WTC11 (cell line): ENCODE results near the gene SLC25A23. TPM values are rescaled to one million over a fixed set of nuclear protein-coding genes. Genes with fewer than 3 reads are reported as not detected.

Experiments used
- ATAC-seq: fragments of 200-7000 bp; cut with Tn5 transposase; 2 replicates; pipeline ENCODE4 v1.10.0; 2021; ENCODE audit warnings: mild to moderate bottlenecking, moderate library complexity
- CTCF ChIA-PET: fragments of 300-600 bp; sonication (Branson Sonifier 250); formaldehyde crosslinking; loops from one replicate; lab custom pipeline; 2021; ENCODE audit warnings: antibody characterized with exemption; lab: Charles Lee
- POLR2A ChIA-PET: fragments of 350-600 bp; sonication (Branson Sonifier 250); formaldehyde crosslinking; loops from one replicate; lab custom pipeline; 2021; ENCODE audit warnings: antibody characterized with exemption; lab: Charles Lee
- DNase-seq: peaks from one replicate; pipeline ENCODE4 v3.0.0; 2021; ENCODE audit warnings: low spot score
- H3K27ac Mint-ChIP-seq: 2 replicates; pipeline ENCODE4 v1.8.0; 2021; ENCODE audit warnings: mixed read lengths
- H3K27me3 Mint-ChIP-seq: 2 replicates; pipeline ENCODE4 v1.8.0; 2021; ENCODE audit warnings: low read depth, mild to moderate bottlenecking, moderate library complexity, mixed read lengths
- H3K36me3 Mint-ChIP-seq: 2 replicates; pipeline ENCODE4 v1.8.0; 2021; ENCODE audit warnings: mixed read lengths
- H3K4me1 Mint-ChIP-seq: 2 replicates; pipeline ENCODE4 v1.8.0; 2022; ENCODE audit warnings: mixed read lengths
- H3K4me3 Mint-ChIP-seq: 2 replicates; pipeline ENCODE4 v1.8.0; 2021; ENCODE audit warnings: mild to moderate bottlenecking, moderate library complexity, mixed read lengths
- H3K9me3 Mint-ChIP-seq: 2 replicates; pipeline ENCODE4 v1.8.0; 2021; ENCODE audit warnings: mixed read lengths
- ATF2 ChIP-seq: sonication (generic); formaldehyde crosslinking; IDR thresholded peaks from 2 replicates; pipeline ENCODE4 v1.8.1; 2022; ENCODE audit warnings: low read depth, missing genetic modification reagents, borderline replicate concordance
- CREM ChIP-seq: sonication (generic); formaldehyde crosslinking; IDR thresholded peaks from 2 replicates; pipeline ENCODE4 v1.8.1; 2022; ENCODE audit warnings: mild to moderate bottlenecking, missing genetic modification reagents, moderate library complexity
- E2F4 ChIP-seq: sonication (generic); formaldehyde crosslinking; IDR thresholded peaks from 2 replicates; pipeline ENCODE4 v1.8.1; 2022; ENCODE audit warnings: low read depth, mild to moderate bottlenecking, moderate library complexity, missing genetic modification reagents, borderline replicate concordance
- E2F5 ChIP-seq: sonication (generic); formaldehyde crosslinking; IDR thresholded peaks from 2 replicates; pipeline ENCODE4 v1.8.1; 2022; ENCODE audit warnings: mild to moderate bottlenecking, moderate library complexity, missing genetic modification reagents
- ESRRA ChIP-seq: sonication (generic); formaldehyde crosslinking; IDR thresholded peaks from 2 replicates; pipeline ENCODE4 v1.8.1; 2022; ENCODE audit warnings: mild to moderate bottlenecking, missing genetic modification reagents, borderline replicate concordance
- ETV6 ChIP-seq: sonication (generic); formaldehyde crosslinking; IDR thresholded peaks from 2 replicates; pipeline ENCODE4 v1.8.1; 2022; ENCODE audit warnings: mild to moderate bottlenecking, missing genetic modification reagents
- FOXK1 ChIP-seq: sonication (generic); formaldehyde crosslinking; IDR thresholded peaks from 2 replicates; pipeline ENCODE4 v1.8.0; 2022; ENCODE audit warnings: mild to moderate bottlenecking, moderate library complexity, missing genetic modification reagents
- GRHL2 ChIP-seq: fragments of 250-450 bp; sonication (Bioruptor Pico); IDR thresholded peaks from 2 replicates; pipeline ENCODE4 v1.8.0; 2022; ENCODE audit warnings: mild to moderate bottlenecking, moderate library complexity; ENCODE audit not compliant: insufficient replicate concordance, severe bottlenecking
- HMGXB4 ChIP-seq: sonication (generic); formaldehyde crosslinking; IDR thresholded peaks from 2 replicates; pipeline ENCODE4 v1.8.1; 2023; ENCODE audit warnings: mild to moderate bottlenecking, moderate library complexity, missing genetic modification reagents
- MYBL2 ChIP-seq: sonication (generic); formaldehyde crosslinking; IDR thresholded peaks from 2 replicates; pipeline ENCODE4 v1.8.1; 2023; ENCODE audit warnings: mild to moderate bottlenecking, moderate library complexity, missing genetic modification reagents
- NR2C2 ChIP-seq: sonication (generic); formaldehyde crosslinking; IDR thresholded peaks from 2 replicates; pipeline ENCODE4 v1.8.0; 2022; ENCODE audit warnings: mild to moderate bottlenecking, missing genetic modification reagents
- SMAD3 ChIP-seq: sonication (generic); formaldehyde crosslinking; IDR thresholded peaks from 2 replicates; pipeline ENCODE4 v1.8.0; 2022; ENCODE audit warnings: missing genetic modification reagents, mild to moderate bottlenecking, borderline replicate concordance
- SOX15 ChIP-seq: fragments of 250-450 bp; sonication (Bioruptor Pico); IDR thresholded peaks from 2 replicates; pipeline ENCODE4 v1.9.0; 2021; ENCODE audit warnings: mild to moderate bottlenecking
- TCF7 ChIP-seq: sonication (generic); formaldehyde crosslinking; IDR thresholded peaks from 2 replicates; pipeline ENCODE4 v1.8.0; 2022; ENCODE audit warnings: mild to moderate bottlenecking, low read depth, missing genetic modification reagents, moderate library complexity
- TEAD1 ChIP-seq: sonication (generic); formaldehyde crosslinking; IDR thresholded peaks from 2 replicates; pipeline ENCODE4 v1.8.0; 2022; ENCODE audit warnings: mild to moderate bottlenecking, missing genetic modification reagents
- TEAD4 ChIP-seq: sonication (generic); formaldehyde crosslinking; IDR thresholded peaks from 2 replicates; pipeline ENCODE4 v1.8.0; 2022; ENCODE audit warnings: mild to moderate bottlenecking, missing genetic modification reagents
- USF1 ChIP-seq: sonication (generic); formaldehyde crosslinking; IDR thresholded peaks from 2 replicates; pipeline ENCODE4 v1.8.0; 2022; ENCODE audit warnings: mild to moderate bottlenecking, missing genetic modification reagents
- ZNF138 ChIP-seq: sonication (generic); formaldehyde crosslinking; conservative IDR thresholded peaks from 2 replicates; pipeline ENCODE4 v1.8.1; 2022; ENCODE audit warnings: mild to moderate bottlenecking, moderate library complexity, missing genetic modification reagents
- ZNF423 ChIP-seq: fragments of 250-450 bp; sonication (Bioruptor Pico); IDR thresholded peaks from 2 replicates; pipeline ENCODE4 v2.1.2; 2022; ENCODE audit warnings: mild to moderate bottlenecking, moderate library complexity
- ZNF532 ChIP-seq: fragments of 250-450 bp; sonication (Bioruptor Pico); IDR thresholded peaks from 2 replicates; pipeline ENCODE4 v1.9.0; 2021; ENCODE audit warnings: mild to moderate bottlenecking, borderline replicate concordance
- total RNA-seq: library from RNA; stranded (reverse); gene quantifications from 3 replicates; pipeline ENCODE4 v1.2.3, GENCODE V29; 2021

Gene SLC25A23
- total RNA-seq, 1 experiment from 2014 or later, result 63.6 TPM

- TF ChIP-seq ZNF532 (CRISPR knock-in tag), result peak; percentile 84; the same call in 1 of the 2 replicates
- peak; percentile 89 for TF ChIP-seq NR2C2
- no peak for TF ChIP-seq SOX15
- peak; percentile 94 for TF ChIP-seq TCF7
- peak; percentile 88 for TF ChIP-seq TEAD4
- peak; percentile 92; the same call in 1 of the 2 replicates for TF ChIP-seq ESRRA (CRISPR knock-in tag)
- peak; percentile 93 for TF ChIP-seq FOXK1 (CRISPR knock-in tag)
- TF ChIP-seq TEAD1, result peak; percentile 97
- TF ChIP-seq E2F4 (CRISPR knock-in tag), result peak; percentile 76; the same call in 1 of the 2 replicates
- peak; percentile 92 for TF ChIP-seq USF1 (CRISPR knock-in tag)
- TF ChIP-seq ETV6, result peak; percentile 93
- no peak for TF ChIP-seq HMGXB4
These were observed 34.5 kb downstream of the SLC25A23 start (continued) for GRCh38 chr19:6424939-6425731.

GRCh38 chr19:6424195-6424938 is 35.2 kb downstream of the SLC25A23 start, which contains the start of gene KHSRP:
Gene KHSRP, minus strand, starts transcription at chr19:6424811. Its CDS starts 110 bp downstream, at chr19:6424701.
- Mint-ChIP-seq H3K36me3 (peaks cover 35% of the 10 kb centered on the region), H3K4me1 (peaks cover 14% of the 10 kb centered on the region), H3K4me3 (peak within 1 kb of the TSS; percentile 93), H3K9me3 (peaks cover 6% of the 10 kb centered on the region), H3K27me3 (peaks cover 25% of the 10 kb centered on the region), H3K27ac (peak within 1 kb of the TSS; percentile 63)
- CTCF ChIA-PET, result interaction anchor here (0.6 to 2.5 kb wide), 10 partner anchors 12 to 439 kb away, joined by 3 to 11 read pairs (median 4); partner anchors contain the start of genes ALKBH7, DENND1C and SLC25A23
- ATAC-seq (no peak), DNase-seq (no peak)
- POLR2A ChIA-PET, result interaction anchor here (0.6 to 1.4 kb wide), 6 partner anchors 12 to 342 kb away, joined by 3 to 10 read pairs (median 4); partner anchors contain the start of genes ALKBH7 and GTF2F1
- TF ChIP-seq ATF2 (CRISPR knock-in tag) (no peak), GRHL2 (no peak), ZNF138 (CRISPR knock-in tag) (no peak), E2F5 (CRISPR knock-in tag) (peak; percentile 72; the same call in 1 of the 2 replicates), TEAD1 (0 out of 2 replicates have a peak, but pooled peaks have one; percentile 41), MYBL2 (CRISPR knock-in tag) (0 out of 2 replicates have a peak, but pooled peaks have one; percentile 69), ZNF423 (CRISPR knock-in tag) (peak; percentile 51; the same call in 1 of the 2 replicates), SMAD3 (CRISPR knock-in tag) (no peak), CREM (no peak)
